ENCODE data around the gene CD79B.
"Not testable (repeated sequence)": the region's sequence is repeated elsewhere in the genome, so short reads cannot be mapped to it uniquely, and the experiment has no call there.

DNA sequence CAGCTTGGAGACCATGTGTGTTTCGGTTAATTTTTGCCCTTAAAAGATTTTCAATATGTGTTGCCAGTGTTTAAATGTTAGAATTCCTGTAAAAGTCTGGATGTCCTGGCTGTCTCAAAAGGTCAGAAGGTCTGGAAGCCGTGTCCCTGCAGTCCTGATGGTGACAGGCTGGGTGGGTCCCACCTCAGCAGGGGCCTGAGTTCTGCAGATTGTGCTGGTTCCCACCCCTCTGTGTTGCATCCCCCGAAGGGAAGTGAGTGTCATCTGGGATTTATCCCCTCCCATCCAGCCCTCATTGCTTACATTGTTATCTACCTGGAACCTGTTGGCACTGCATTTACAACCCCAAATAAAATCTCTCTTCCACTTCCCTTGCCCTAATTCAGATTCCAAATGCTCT lies 38.1 kb downstream of the CD79B start:
- TF ChIP-seq, protein P1, sequence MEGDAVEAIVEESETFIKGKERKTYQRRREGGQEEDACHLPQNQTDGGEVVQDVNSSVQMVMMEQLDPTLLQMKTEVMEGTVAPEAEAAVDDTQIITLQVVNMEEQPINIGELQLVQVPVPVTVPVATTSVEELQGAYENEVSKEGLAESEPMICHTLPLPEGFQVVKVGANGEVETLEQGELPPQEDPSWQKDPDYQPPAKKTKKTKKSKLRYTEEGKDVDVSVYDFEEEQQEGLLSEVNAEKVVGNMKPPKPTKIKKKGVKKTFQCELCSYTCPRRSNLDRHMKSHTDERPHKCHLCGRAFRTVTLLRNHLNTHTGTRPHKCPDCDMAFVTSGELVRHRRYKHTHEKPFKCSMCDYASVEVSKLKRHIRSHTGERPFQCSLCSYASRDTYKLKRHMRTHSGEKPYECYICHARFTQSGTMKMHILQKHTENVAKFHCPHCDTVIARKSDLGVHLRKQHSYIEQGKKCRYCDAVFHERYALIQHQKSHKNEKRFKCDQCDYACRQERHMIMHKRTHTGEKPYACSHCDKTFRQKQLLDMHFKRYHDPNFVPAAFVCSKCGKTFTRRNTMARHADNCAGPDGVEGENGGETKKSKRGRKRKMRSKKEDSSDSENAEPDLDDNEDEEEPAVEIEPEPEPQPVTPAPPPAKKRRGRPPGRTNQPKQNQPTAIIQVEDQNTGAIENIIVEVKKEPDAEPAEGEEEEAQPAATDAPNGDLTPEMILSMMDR (IDR thresholded peaks at IDR 0.05): not testable (repeated sequence)
- not testable (repeated sequence) for TF ChIP-seq POLR2A, EP300, POLR2AphosphoS5 (IDR thresholded peaks at IDR 0.05)

All from sigmoid colon (tissue), 4 donors.